H1 (cell line): ENCODE data around the gene CHCHD6. TPM values are rescaled to one million over a fixed set of nuclear protein-coding genes. Genes with fewer than 3 reads are reported as not detected.

Experiments
- EGR1 ChIP-seq: IDR thresholded peaks from 2 replicates; pipeline ENCODE4 v1.6.1; 2011; ENCODE audit warnings: low read depth, low read length, borderline replicate concordance
- EP300 ChIP-seq, 2 experiments: IDR thresholded peaks; 1 replicate in 1 of 2; 2 replicates in 1 of 2; pipeline ENCODE4 v1.6.1; 2011 to 2012; ENCODE audit warnings: low read depth in 2 of 2, low read length in 2 of 2, mild to moderate bottlenecking in 2 of 2, borderline replicate concordance in 1 of 2, inconsistent platforms in 1 of 2, moderate library complexity in 1 of 2
- KDM4A ChIP-seq: IDR thresholded peaks from one replicate; pipeline ENCODE4 v1.7.1; 2012; ENCODE audit warnings: low read depth, mild to moderate bottlenecking, moderate library complexity, low read length, inconsistent platforms; ENCODE audit not compliant: severe bottlenecking
- SIN3A ChIP-seq, 2 experiments: IDR thresholded peaks in 1 of 2; conservative IDR thresholded peaks in 1 of 2; 2 replicates each; pipeline ENCODE4 v1.6.1; 2011 to 2012; ENCODE audit warnings: low read length in 2 of 2, improper control_type of control experiment in 1 of 2, low read depth in 1 of 2, mild to moderate bottlenecking in 1 of 2
- SUZ12 ChIP-seq: fragments of 200-600 bp; sonication (generic); IDR thresholded peaks from 2 replicates; pipeline ENCODE4 v1.6.1; 2012; ENCODE audit warnings: mild to moderate bottlenecking, inconsistent platforms, low read length, moderate library complexity, mixed read lengths
- polyA plus RNA-seq, 7 experiments: library from polyadenylated mRNA; depleted of rRNA in 3 of 7; stranded (reverse) in 5 of 7; unstranded in 2 of 7; fragments of >200 nt in 5 of 7; fragments of 200-250 nt in 2 of 7; gene quantifications; 1 replicate in 5 of 7; 2 replicates in 1 of 7; 4 replicates in 1 of 7; pipeline versions ENCODE4 v1.2.1 to v1.2.3, GENCODE V29; 2011 to 2013; ENCODE audit warnings: missing spikeins in 2 of 7, mixed read lengths in 2 of 7
- total RNA-seq: library from RNA; stranded (reverse); fragmentation: NEBNext Ultra II Directional; extraction: Animal tissue kit (Norgen Biotek cat#: 25700); gene quantifications from 2 replicates; pipeline ENCODE4 v1.2.1, GENCODE V29; 2021

The CHCHD6 gene
- total and polyA plus RNA-seq, 2 of the 8 experiments (the other 6 are each of a cell fraction or from before 2014, with no cell fraction given): 32.4 to 37.6 TPM

GRCh38 chr3:126867863-126868200 is 163.8 kb downstream of the CHCHD6 start (continued):
- TF ChIP-seq SIN3A (conservative IDR thresholded peaks at IDR 0.05 in 1 of 2, IDR thresholded peaks at IDR 0.05 in 1 of 2; ENCODE audit: low read depth in 1 of 2, low read length in 2 of 2) (no peak), EGR1 (no peak), KDM4A (no peak), SUZ12 (no peak), EP300 (IDR thresholded peaks at IDR 0.05; ENCODE audit: borderline replicate concordance in 1 of 2, low read depth in 2 of 2, low read length in 2 of 2) (no peak)
